HG02610 (cell line): Measurements from ENCODE around the gene PBRM1.
"Not testable (repeated sequence)": the region's sequence is repeated elsewhere in the genome, so short reads cannot be mapped to it uniquely, and the experiment has no call there.

Source experiments
- ATAC-seq: cut with Tn5 transposase; IDR thresholded peaks from one replicate; pipeline ENCODE4 v1.9.1; 2021; ENCODE audit warnings: mild to moderate bottlenecking, moderate library complexity; ENCODE audit not compliant: unreplicated experiment

The PBRM1 gene

DNA sequence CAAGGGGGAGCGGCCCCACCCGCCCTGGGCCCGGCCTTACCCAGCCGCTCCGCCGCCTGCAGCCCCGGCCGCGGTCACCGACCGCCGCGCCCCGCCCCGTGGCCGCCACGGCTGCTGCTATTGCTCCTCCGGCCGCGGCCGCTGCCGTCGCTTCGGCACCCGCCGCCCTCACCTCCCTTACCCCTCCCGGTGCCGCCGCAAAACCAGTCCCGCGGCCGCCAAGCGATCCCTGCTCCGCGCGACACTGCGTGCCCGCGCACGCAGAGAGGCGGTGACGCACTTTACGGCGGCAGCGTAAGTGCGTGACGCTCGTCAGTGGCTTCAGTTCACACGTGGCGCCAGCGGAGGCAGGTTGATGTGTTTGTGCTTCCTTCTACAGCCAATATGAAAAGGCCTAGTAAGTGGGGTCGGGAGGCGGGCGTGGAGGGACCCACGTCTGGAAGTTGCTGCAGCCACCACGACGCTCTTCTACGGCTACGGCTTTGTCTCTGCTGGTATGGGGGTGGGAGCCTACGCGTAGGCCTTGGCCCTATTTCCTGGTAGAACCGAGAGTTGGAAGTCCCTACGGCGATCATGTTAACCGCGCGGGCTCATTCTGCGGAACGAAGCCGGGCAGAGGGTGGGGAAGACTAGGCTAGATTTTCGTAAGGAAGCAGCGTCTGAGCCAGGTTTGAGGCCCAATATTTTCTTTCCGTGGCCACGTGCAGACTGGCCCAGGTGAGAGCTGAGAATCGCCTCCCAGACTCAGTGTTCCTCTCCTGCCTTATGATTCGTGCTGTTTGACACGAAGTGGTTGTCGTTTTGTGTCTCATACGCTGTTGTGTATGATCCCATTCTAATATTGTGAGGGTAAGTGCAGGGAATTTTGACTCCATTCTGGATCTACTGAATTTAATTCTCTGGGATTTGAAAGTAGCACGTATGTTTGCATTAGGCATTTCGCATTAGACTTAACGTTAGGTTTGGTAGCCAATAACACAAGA, at the start of gene PBRM1, which contains the start of gene GNL3:
Gene PBRM1, minus strand, starts transcription at position 205 of the 983 bp plus-strand sequence.
Gene GNL3, plus strand, starts transcription at position 324 of the 983 bp plus-strand sequence. Its CDS starts 61 bp downstream, at position 385.
- ATAC-seq, result peak; percentile 52

DNA sequence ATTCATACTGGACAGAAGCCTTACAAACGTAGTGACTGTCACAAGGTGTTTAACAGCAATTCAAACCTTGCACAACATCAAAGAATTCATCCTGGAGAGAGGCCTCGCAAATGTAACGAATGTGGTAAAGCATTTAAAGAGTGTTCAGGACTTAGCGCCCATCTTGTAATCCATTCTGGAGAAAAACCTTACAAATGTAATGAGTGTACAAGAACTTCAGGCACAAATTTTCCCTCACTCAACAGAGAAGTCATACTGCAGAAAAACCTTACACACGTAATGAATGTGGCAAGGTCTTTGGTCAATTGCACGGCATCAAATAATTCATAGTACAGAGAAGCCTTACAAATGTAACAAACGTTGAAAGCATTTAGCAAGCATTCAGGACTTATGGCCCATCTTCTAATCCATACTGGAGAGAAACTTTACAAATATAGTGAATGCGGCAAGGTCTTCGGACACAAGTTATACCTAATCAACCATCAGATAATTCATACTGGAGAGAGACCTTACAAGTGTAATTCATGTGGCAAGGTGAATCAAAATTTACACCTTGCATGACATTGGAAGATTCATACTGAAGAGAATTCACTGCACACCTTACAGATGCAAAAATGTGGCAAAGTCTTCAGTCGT, 47.7 kb upstream of the PBRM1 start:
- ATAC-seq, result no peak

GRCh38 chr3:52731590-52731989, 45.9 kb upstream of the PBRM1 start:
- no peak for ATAC-seq

- no peak for ATAC-seq
These were observed 45.0 kb upstream of the PBRM1 start for GRCh38 chr3:52730681-52731080.

GRCh38 chr3:52728753-52729152, 43.0 kb upstream of the PBRM1 start:
- ATAC-seq, result not testable (repeated sequence)

DNA sequence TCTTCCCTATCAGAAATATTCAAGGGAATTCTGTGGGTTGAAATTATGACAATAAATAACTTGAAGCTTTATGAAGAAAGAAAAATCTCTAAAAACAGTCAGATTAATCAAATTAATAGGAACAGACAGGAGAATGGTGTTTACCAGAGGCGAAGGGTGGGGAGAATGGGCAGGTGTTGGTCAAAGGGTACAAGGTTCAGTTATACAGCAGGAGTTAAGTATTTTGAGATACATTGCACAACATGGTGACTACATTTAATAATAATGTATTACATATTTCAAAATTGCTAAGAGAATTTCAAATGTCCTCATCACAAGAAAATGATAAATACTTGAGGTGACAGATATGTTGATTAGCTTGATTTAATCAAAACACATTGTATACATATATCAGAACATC, 38.8 kb upstream of the PBRM1 start:
- no peak for ATAC-seq

DNA sequence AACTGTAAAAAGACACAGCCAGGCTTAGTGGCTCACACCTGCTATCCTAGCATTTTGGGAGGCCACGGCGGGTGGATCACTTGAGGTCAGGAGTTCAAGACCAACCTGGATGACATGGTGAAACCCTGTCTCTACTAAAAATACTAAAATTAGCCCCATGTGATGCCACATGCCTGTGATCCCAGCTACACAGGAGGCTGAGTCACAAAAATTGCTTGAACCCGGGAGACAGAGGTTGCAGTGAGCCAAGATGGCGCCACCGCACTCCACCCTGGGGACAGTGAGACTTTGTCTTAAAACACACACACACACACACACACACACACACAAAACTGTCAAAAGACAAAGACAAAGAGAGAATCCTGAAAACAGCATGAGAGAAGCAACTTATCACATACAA, 38.2 kb upstream of the PBRM1 start:
- ATAC-seq, result no peak

DNA sequence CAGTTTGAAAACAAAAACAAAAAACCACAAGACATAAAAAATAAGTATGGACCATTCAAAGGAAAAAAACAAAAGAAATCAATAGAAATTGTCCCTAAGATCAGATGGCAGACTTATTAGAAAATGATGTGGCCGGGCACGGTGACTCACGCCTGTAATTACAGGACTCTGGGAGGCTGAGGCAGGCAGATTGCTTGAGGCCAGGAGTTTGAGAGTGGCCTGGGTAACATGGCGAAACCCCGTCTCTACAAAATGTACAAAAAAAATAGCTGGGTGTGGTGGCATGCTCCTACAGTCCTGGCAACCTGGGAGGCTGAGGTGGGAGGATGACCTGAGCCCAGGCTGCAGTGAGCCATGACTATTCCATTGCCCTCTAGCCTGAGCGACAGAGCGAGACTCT, 36.8 kb upstream of the PBRM1 start:
- no peak for ATAC-seq

DNA sequence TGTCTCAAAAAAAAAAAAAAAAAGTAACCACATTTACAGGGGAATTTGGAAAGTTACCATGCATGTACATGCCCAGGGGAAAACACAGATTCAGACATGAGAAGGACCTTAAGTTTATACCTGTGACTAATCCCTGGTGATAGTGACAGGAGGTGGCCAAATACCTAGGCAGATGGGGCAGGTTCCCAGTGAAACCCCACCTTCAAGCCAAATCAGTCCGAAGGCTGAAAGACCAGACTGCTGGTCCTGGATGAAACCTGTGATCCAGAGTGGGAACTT, 36.0 kb upstream of the PBRM1 start:
- peak; percentile 29 for ATAC-seq

GRCh38 chr3:52721002-52721729, 35.5 kb upstream of the PBRM1 start:
- ATAC-seq, result peak; percentile 58

DNA sequence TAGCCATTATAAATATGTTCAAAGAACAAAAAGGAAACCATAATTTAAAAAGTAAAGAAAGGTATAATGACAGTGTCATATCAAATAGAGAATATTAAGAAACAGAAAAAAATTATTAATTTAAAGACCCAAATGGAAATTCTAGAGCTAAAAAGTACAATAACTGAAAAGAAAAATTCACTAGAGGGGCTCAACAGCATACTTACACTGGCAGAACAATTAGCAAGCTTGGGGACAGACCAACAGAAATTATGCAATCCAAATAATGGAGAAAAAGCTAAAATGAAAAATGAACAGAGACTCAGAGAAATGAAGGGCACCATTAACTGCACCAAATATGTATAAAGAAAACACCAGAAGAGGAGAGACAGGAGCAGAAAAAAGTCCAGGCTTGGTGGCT, 33.9 kb upstream of the PBRM1 start:
- no peak for ATAC-seq

GRCh38 chr3:52715714-52716305, 30.1 kb upstream of the PBRM1 start:
- no peak for ATAC-seq

- ATAC-seq, result no peak
These were observed 28.9 kb upstream of the PBRM1 start for GRCh38 chr3:52714335-52715302.

DNA sequence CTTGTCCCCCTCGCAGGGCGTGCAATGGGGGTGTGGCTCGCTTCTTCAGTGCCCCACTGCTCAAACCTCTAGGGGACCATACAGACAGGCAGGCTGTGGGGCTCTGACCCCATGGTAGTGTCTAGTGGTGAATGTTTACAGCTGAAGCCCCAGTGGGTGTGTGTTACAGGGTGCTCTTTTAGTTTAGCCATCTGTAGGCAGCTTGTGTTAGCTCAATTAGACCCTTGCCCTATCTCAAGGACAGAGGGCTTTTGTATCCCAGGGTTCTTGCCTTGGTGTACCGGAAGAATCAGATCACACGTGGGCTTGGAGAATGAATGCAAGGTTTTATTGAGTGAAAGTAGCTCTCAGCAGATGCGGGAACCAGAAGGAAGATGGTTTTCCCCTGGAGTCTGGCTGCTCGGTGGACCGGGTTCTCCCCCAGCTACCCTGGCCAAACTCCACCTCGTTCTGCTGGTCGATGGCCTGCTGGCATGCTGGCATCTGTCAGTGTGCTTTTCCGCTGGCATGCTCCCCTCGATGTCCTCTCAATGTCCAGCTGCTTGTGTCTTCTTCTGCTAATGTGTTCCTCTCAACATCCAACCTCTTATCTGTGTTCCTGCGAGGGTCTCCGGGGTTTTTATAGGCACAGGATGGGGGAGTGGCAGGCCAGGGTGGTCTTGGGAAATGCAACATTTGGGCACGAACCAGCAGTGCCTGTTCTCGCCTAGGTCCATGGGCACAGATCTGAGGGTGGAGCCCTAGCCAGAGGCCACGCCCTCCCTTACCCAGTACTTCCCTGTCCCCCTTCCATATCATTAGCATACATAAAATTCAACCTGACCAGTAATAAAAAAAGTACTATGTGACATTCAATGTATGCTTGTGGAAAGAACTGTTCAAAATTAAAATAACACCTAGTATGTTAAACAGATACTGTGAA, 26.8 kb upstream of the PBRM1 start:
- no peak for ATAC-seq

GRCh38 chr3:52710512-52710911, 24.8 kb upstream of the PBRM1 start:
- no peak for ATAC-seq

DNA sequence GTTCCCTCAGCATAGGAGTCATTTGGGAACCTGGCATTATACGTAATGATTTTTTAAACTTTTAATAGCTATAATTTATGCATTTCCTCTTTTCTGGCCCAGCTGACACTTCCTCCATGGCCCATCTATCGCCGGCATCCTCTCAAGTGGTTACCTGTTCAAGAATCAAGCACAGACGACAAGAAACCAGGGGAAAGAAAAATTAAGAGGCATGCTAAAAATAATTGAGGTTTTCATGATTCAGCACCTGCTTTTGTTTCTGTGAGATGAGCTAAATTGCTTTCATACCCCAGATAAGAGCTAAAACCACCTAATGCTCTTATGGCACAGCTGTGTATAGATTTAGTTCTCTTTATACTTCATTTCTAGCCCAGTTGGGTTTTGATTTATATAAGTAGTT, 21.9 kb upstream of the PBRM1 start:
- ATAC-seq, result no peak

GRCh38 chr3:52705688-52706686, 20.3 kb upstream of the PBRM1 start, which contains the start of the genes GLT8D1 and SPCS1:
TSS of gene GLT8D1 (minus strand) at chr3:52705791. CDS start at chr3:52700460, 5,331 bp downstream.
TSS of gene SPCS1 (plus strand) at chr3:52706106. CDS start at chr3:52706247, 141 bp downstream.
- ATAC-seq, result peak; percentile 83

DNA sequence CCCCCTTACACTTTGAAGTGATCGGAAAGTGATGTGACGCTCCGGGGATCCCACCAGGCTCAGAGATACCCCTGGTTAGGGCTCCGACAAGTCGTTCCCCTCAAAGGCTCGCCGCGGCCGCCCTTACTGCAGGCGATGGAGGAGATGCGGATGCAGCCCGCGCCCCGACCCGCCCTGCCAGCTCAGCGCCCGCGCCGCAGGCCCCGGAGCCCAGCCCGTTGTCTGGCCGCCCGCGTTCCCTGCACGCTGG, 19.6 kb upstream of the PBRM1 start:
- ATAC-seq, result no peak
